Loucy (cell line): ENCODE data around the gene RUNX1.

Experiments
- EZH2phosphoT487 ChIP-seq: fragments of 200-600 bp; IDR thresholded peaks from 2 replicates; pipeline ENCODE4 v1.6.1; 2018; ENCODE audit warnings: antibody characterized with exemption, mild to moderate bottlenecking, moderate library complexity, borderline replicate concordance
- TF ChIP-seq, protein P1 (sequence below): fragments of 200-600 bp; sonication (generic); conservative IDR thresholded peaks from 2 replicates; pipeline ENCODE4 v1.5.1; 2014; ENCODE audit warnings: mild to moderate bottlenecking, antibody characterized with exemption, low read length

- TF ChIP-seq, protein P1, sequence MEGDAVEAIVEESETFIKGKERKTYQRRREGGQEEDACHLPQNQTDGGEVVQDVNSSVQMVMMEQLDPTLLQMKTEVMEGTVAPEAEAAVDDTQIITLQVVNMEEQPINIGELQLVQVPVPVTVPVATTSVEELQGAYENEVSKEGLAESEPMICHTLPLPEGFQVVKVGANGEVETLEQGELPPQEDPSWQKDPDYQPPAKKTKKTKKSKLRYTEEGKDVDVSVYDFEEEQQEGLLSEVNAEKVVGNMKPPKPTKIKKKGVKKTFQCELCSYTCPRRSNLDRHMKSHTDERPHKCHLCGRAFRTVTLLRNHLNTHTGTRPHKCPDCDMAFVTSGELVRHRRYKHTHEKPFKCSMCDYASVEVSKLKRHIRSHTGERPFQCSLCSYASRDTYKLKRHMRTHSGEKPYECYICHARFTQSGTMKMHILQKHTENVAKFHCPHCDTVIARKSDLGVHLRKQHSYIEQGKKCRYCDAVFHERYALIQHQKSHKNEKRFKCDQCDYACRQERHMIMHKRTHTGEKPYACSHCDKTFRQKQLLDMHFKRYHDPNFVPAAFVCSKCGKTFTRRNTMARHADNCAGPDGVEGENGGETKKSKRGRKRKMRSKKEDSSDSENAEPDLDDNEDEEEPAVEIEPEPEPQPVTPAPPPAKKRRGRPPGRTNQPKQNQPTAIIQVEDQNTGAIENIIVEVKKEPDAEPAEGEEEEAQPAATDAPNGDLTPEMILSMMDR = no peak
- no peak for TF ChIP-seq EZH2phosphoT487
These were observed 135.3 kb downstream of the RUNX1 start for GRCh38 chr21:34913811-34914210.
